ENCODE results near the gene ZEB2. TPM values are rescaled to one million over a fixed set of nuclear protein-coding genes. Genes with fewer than 3 reads are reported as not detected.

Gene ZEB2
- polyA plus RNA-seq, 3 donors = 112 to 133 (median 121) TPM

DNA sequence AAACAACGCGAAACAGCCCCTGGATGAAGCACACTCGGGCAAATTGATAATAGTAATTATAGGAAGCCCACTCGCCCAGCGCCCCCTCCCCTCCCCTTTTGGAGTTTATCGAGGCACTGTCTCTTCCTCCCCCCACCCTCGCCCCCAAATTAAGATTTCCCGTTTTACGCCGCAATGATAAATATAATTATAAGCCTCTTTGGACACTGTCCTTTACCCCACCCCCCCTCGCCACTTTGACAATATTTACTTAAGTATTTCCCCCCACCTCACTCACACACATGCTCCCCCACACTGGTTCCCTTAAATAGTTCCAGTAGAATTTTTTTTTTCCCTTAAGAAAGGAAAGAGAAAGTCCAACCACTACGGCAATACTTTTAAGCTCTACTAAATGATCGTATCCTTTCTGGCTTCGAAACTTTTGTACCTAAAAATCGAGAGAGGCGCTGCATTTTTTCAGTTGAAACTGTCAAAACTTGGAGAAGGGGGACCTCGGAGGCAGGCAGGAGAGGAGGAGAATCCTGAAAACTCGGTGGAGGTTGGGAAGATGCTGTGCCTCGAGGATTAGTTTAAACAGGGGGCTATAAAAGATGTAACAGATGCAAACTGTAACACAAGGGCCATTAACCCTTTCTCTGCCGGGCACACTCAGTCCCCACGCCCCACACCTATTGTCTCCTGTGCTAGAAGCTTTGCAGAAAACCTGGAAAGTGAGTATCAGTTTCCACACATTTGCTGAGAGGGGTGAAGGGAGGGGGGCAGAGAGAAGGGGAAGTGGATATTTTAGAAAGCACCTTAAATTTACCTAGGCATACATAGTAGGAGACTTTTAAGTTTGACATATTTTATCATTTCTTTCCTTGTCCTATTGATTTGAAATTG is 1.8 kb downstream of the ZEB2 start:
- no peak for DNase-seq (ENCODE audit: extremely low read depth in 1 of 11, low read depth in 9 of 11, low spot score in 4 of 11)

GRCh38 chr2:144516981-144517865 is 2.7 kb downstream of the ZEB2 start:
- no peak for DNase-seq (ENCODE audit: extremely low read depth in 1 of 11, low read depth in 9 of 11, low spot score in 4 of 11)

- no peak for DNase-seq (ENCODE audit: extremely low read depth in 1 of 11, low read depth in 9 of 11, low spot score in 4 of 11)
These were observed 3.4 kb downstream of the ZEB2 start for GRCh38 chr2:144516411-144516980.

- no peak for DNase-seq (ENCODE audit: extremely low read depth in 1 of 11, low read depth in 9 of 11, low spot score in 4 of 11)
These were observed 4.1 kb downstream of the ZEB2 start for GRCh38 chr2:144515696-144516410.

- DNase-seq (ENCODE audit: extremely low read depth in 1 of 11, low read depth in 9 of 11, low spot score in 4 of 11) = no peak
These were observed 4.7 kb downstream of the ZEB2 start for GRCh38 chr2:144515099-144515695.

- DNase-seq (ENCODE audit: extremely low read depth in 1 of 11, low read depth in 9 of 11, low spot score in 4 of 11) = no peak
These were observed 5.3 kb downstream of the ZEB2 start for GRCh38 chr2:144514616-144515091.

GRCh38 chr2:144513388-144514101 is 6.4 kb downstream of the ZEB2 start:
- no peak for DNase-seq (ENCODE audit: extremely low read depth in 1 of 11, low read depth in 9 of 11, low spot score in 4 of 11)

DNA sequence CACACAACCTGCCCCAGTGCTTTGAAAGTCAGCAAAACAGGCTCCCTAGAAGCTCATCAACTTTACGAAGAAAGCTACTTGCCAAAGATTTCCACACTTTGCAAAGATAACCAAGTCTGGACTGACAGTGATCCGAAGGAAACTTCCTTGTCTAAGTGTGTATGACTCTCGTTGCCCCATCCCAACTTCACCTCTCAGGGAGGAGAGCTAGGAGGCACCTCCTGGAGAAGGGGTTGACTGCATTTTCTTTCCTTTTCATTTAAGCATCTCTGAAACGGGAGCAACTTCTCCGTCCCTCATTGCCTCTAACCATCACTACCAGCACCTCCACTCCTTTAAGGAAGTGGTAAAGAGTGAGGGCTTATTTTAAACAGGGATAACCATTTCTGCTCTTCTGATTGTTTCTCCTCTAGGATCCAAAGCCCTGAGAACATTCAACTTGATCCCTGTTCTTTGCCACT is 7.0 kb downstream of the ZEB2 start:
- DNase-seq (ENCODE audit: extremely low read depth in 1 of 11, low read depth in 9 of 11, low spot score in 4 of 11) = no peak

- DNase-seq (ENCODE audit: extremely low read depth in 1 of 11, low read depth in 9 of 11, low spot score in 4 of 11) = no peak
These were observed 7.4 kb downstream of the ZEB2 start for GRCh38 chr2:144512470-144512869.

- DNase-seq (ENCODE audit: extremely low read depth in 1 of 11, low read depth in 9 of 11, low spot score in 4 of 11) = no peak
These were observed 8.0 kb downstream of the ZEB2 start for GRCh38 chr2:144511937-144512336.

DNA sequence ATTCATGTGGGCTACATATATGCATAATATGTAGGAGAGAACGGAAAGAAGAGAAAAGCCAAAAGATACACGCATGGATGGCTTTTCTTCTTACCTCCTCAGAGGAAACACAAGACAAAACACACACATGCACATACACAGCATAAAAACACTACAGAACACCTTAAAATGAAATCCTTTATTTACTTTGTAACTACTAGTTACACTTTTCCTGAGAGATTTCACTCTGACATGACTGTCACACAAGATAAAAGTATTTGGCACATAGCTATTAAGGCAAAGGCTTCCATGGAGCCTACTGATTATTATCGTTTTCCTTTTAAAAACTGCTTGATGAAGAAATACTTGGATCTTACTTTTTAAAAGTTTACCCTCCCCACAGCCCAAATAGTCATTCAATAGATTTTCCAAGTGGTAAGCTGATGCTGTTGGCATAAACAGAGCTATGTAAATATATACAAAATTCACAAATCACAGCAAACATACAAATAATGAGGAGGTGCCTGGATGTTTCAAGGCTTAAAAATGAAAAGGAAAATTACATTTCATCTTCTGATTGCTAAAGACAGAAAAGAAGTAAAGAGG is 8.6 kb downstream of the ZEB2 start:
- no peak for DNase-seq (ENCODE audit: extremely low read depth in 1 of 11, low read depth in 9 of 11, low spot score in 4 of 11)

DNA sequence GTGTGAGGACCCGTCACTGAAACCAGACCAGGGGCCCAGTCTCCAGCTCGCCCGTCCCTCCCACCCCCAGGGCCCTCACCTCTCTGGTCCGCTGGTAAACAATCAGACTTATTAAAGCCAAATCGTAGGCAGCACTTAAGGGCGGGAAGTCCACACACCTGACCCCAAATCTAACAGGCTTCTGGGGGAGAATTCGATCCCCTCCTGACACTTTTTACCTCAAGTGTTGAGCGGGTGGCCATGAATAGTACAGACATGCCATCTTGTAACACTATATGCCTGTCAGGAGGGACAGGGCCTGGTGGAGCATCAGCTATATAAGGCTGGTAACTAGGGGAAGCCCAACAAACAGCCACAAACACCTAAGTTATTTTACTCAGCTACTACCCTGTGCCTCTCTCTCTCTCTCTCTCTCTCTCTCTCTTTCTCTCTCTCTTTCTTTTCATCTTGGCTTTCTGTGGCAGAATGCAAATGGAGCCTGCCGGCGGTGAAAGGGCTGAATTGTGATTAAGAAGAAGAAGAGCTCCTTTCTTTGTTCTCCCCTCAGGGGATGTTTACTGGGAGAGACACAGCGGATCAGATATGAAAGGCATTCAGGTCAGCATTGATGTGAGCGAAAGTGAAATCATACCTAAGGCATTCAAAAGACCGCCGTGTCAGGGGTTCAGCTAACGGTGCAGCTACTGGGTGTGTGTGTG is 9.5 kb downstream of the ZEB2 start:
- DNase-seq (ENCODE audit: extremely low read depth in 1 of 11, low read depth in 9 of 11, low spot score in 4 of 11) = no peak

- no peak for DNase-seq (ENCODE audit: extremely low read depth in 1 of 11, low read depth in 9 of 11, low spot score in 4 of 11)
These were observed 10.1 kb downstream of the ZEB2 start for GRCh38 chr2:144509879-144510221.

DNA sequence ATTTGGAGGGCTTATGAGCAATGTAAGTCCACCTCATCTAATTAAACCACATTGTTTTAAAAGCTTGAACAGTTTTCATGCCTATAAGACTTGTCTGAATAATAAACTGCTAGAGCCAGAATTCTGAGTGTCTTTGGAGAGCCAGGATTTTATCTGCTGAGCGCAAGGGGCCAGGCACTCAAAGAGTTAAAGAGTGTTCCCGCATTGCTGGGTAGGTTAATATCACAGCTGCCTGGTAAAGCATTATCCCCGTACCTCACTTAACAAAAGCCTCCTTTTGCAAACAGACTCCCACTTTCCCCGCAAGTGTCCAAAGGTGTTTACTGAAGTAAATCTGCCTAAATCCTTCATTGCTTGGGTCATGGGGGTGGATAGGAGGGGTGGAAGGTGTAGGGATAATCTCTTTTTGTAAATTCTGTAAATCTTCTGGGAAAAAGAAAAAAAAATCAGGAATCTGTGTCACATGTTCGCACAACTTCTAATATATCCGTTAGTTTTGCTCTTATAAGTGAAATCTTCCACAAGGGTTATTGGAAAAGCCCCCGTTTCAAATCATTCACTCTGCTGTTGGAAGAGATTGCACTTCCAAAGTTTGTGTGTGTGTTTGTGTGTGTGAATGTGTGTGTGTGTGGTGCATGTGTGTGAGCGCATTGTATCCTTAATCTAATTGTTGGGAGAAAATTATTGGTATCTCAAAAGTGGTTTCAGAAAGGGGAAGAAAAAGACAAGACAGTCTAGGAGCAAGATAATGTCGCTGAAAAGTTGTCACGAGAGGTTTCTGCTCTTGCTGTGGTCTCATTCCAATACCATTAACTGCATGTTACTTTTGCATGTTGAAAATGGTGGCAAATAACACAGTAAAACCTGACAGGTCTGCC is 10.7 kb downstream of the ZEB2 start:
- no peak for DNase-seq (ENCODE audit: extremely low read depth in 1 of 11, low read depth in 9 of 11, low spot score in 4 of 11)

DNA sequence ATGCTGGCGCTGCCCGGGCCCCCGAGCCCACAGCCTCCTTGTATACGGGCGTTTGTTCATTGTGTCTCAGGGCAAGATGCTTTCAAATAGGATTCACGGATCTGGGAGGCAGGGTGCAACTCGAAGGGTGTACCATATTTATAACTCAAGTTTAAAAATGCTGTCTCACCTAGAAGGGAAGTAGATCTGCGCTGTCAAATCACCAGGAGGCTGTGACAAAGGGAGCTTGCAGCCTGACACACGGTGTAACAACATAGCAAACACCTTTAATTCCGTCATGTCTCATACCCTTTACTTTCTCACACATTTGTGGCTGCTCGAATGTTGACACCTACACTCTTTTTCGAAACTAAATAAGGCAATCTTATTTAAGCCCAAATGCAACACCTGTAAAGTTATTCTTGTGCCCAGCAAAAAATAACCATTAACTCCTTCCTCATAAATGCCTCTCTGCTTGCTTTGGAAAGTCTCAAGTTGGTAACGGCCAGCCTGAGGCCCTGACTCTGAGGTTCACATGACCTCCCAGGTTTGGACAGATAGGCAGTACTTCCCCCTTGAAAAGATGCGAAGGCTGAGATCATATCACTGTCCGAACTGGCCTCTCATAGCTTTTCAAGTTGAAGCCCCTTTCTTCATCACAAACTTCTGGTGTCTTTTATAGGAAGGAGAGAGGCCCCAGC is 11.6 kb downstream of the ZEB2 start:
- DNase-seq (ENCODE audit: extremely low read depth in 1 of 11, low read depth in 9 of 11, low spot score in 4 of 11) = no peak
